HCT116 (cell line): Measurements from ENCODE around the gene TMEM14B. TPM values are rescaled to one million over a fixed set of nuclear protein-coding genes. Genes with fewer than 3 reads are reported as not detected.

ENCODE experiments used
- ATAC-seq: fragments of 200-7000 bp; cut with Tn5 transposase; 2 replicates; pipeline ENCODE4 v1.9.1; 2020; ENCODE audit warnings: mild to moderate bottlenecking, moderate library complexity
- BruUV-seq: library from RNA; stranded (reverse); fragments of 400-500 nt; replicated peaks from 2 replicates; lab custom pipeline; 2021; lab: Mats Ljungman, UMichigan
- CTCF ChIA-PET: fragments of 300-600 bp; sonication (Branson Sonifier 250); formaldehyde crosslinking; loops from one replicate; lab custom pipeline; 2021; ENCODE audit warnings: antibody characterized with exemption; lab: Charles Lee
- POLR2A ChIA-PET: fragments of 300-600, 350-600 bp; sonication (Branson Sonifier 250); formaldehyde crosslinking; loops from one replicate; lab custom pipeline; 2021; ENCODE audit warnings: antibody characterized with exemption; lab: Charles Lee
- RAD21 ChIA-PET, 2 experiments: fragments of 300-600 bp; sonication (Branson Sonifier 250); formaldehyde crosslinking; loops; one replicate each; lab custom pipeline; 2023; ENCODE audit warnings: low total read pairs in 2 of 2; ENCODE audit not compliant: uncharacterized antibody in 2 of 2, unreplicated experiment in 2 of 2, low non-redundant PET in 1 of 2; lab: Charles Lee
- DNase-seq: peaks from one replicate; pipeline ENCODE4 v3.0.0-alpha.2; 2010; ENCODE audit warnings: low read depth, low spot score
- H2AFZ ChIP-seq: fragments of 200-600 bp; shearing (Covaris generic), sonication (generic); 2 replicates; pipeline ENCODE4 v1.6.1; 2017; ENCODE audit warnings: low read depth, mixed run types, mixed read lengths, antibody characterized with exemption, low read length; ENCODE audit not compliant: poor library complexity, severe bottlenecking
- H3K27ac ChIP-seq: 2 replicates; pipeline ENCODE4 v1.5.1; 2012; ENCODE audit warnings: low read depth, low read length
- H3K27me3 ChIP-seq: fragments of 200-600 bp; sonication (generic); 2 replicates; pipeline ENCODE4 v1.6.1; 2016; ENCODE audit warnings: mixed run types, low read length, mixed read lengths; ENCODE audit not compliant: insufficient read depth
- H3K36me3 ChIP-seq, 2 experiments: fragments of 200-500 bp in 1 of 2; fragments of 200-600 bp in 1 of 2; sonication (Bioruptor generic) in 1 of 2; sonication (generic) in 1 of 2; 2 replicates each; pipeline versions ENCODE4 v1.5.1 to v1.6.1; 2014 to 2016; ENCODE audit warnings: low read length in 2 of 2, inconsistent platforms in 1 of 2, mixed read lengths in 1 of 2, mixed run types in 1 of 2; ENCODE audit not compliant: insufficient read depth in 2 of 2, control insufficient read depth in 1 of 2
- H3K4me1 ChIP-seq, 2 experiments: fragments of 200-600 bp in 1 of 2; sonication (generic) in 1 of 2; 2 replicates each; pipeline versions ENCODE4 v1.5.1 to v1.6.1; 2012 to 2017; ENCODE audit warnings: low read length in 2 of 2, inconsistent platforms in 1 of 2, mild to moderate bottlenecking in 1 of 2, mixed read lengths in 1 of 2, mixed run types in 1 of 2, moderate library complexity in 1 of 2; ENCODE audit not compliant: insufficient read depth in 2 of 2, control insufficient read depth in 1 of 2
- H3K4me2 ChIP-seq: fragments of 200-600 bp; sonication (generic); 2 replicates; pipeline ENCODE4 v1.6.1; 2017; ENCODE audit warnings: mixed run types, low read length, mixed read lengths
- H3K4me3 ChIP-seq, 2 experiments: fragments of 200-600 bp in 1 of 2; sonication (generic) in 1 of 2; replicated peaks in 1 of 2; 2 replicates each; pipeline ENCODE4 v1.5.1; 2011 to 2016; ENCODE audit warnings: low read length in 2 of 2, control low read depth in 1 of 2, low read depth in 1 of 2, mild to moderate bottlenecking in 1 of 2, mixed read lengths in 1 of 2, mixed run types in 1 of 2
- H3K79me2 ChIP-seq: fragments of 200-600 bp; sonication (generic); 2 replicates; pipeline ENCODE4 v1.6.1; 2017; ENCODE audit warnings: mild to moderate bottlenecking, mixed run types, low read length, moderate library complexity, mixed read lengths; ENCODE audit not compliant: insufficient read depth
- H3K9ac ChIP-seq: fragments of 200-600 bp; sonication (generic); 2 replicates; pipeline ENCODE4 v1.6.1; 2016; ENCODE audit warnings: low read length, mixed read lengths
- H3K9me2 ChIP-seq: fragments of 200-600 bp; sonication (generic), shearing (Covaris generic); 2 replicates; pipeline ENCODE4 v1.6.1; 2017; ENCODE audit warnings: mixed run types, mild to moderate bottlenecking, moderate library complexity; ENCODE audit not compliant: insufficient read depth
- H3K9me3 ChIP-seq, 2 experiments: fragments of 200-500 bp in 1 of 2; fragments of 200-600 bp in 1 of 2; sonication (Bioruptor generic) in 1 of 2; sonication (generic) in 1 of 2; 2 replicates each; pipeline ENCODE4 v1.6.1; 2014 to 2017; ENCODE audit warnings: low read length in 2 of 2, mixed read lengths in 2 of 2, inconsistent platforms in 1 of 2, low read depth in 1 of 2, mild to moderate bottlenecking in 1 of 2, mixed run types in 1 of 2, moderate library complexity in 1 of 2; ENCODE audit not compliant: control insufficient read depth in 1 of 2, insufficient read depth in 1 of 2
- H4K20me1 ChIP-seq: fragments of 200-600 bp; sonication (generic), shearing (Covaris generic); 2 replicates; pipeline ENCODE4 v1.6.1; 2017; ENCODE audit warnings: mixed run types, mild to moderate bottlenecking, moderate library complexity; ENCODE audit not compliant: insufficient read depth
- EGR1 ChIP-seq: IDR thresholded peaks from 2 replicates; pipeline ENCODE4 v1.6.1; 2012; ENCODE audit warnings: low read depth
- EZH2phosphoT487 ChIP-seq: fragments of 200-600 bp; IDR thresholded peaks from 2 replicates; pipeline ENCODE4 v1.6.1; 2018; ENCODE audit warnings: antibody characterized with exemption, borderline replicate concordance
- MAX ChIP-seq: IDR thresholded peaks from 2 replicates; pipeline ENCODE4 v1.6.1; 2012
- POLR2A ChIP-seq: IDR thresholded peaks from 2 replicates; pipeline ENCODE4 v1.7.0; 2011; ENCODE audit warnings: borderline replicate concordance; ENCODE audit not compliant: insufficient read depth, insufficient read length; ENCODE audit errors: extremely low read depth
- POLR2AphosphoS5 ChIP-seq: IDR thresholded peaks from 2 replicates; pipeline ENCODE4 v1.6.1; 2011; ENCODE audit warnings: mild to moderate bottlenecking, low read depth, low read length, moderate library complexity
- RAD21 ChIP-seq: IDR thresholded peaks from 2 replicates; pipeline ENCODE4 v1.6.1; 2012; ENCODE audit warnings: low read depth, mild to moderate bottlenecking
- YY1 ChIP-seq: IDR thresholded peaks from 2 replicates; pipeline ENCODE4 v1.6.1; 2011; ENCODE audit warnings: low read length, low read depth, moderate library complexity, mild to moderate bottlenecking; ENCODE audit not compliant: insufficient replicate concordance; ENCODE audit errors: extremely low read depth
- ZFX ChIP-seq: fragments of 450-650 bp; IDR thresholded peaks from 2 replicates; pipeline ENCODE4 v1.6.1; 2017
- ZNF274 ChIP-seq: fragments of 200-500 bp; sonication (Bioruptor generic); IDR thresholded peaks from 2 replicates; pipeline ENCODE4 v1.6.1; 2014; ENCODE audit warnings: mild to moderate bottlenecking, low read depth, low read length, inconsistent platforms
- intact Hi-C: fragments of 100-400 bp; cut with micrococcal nuclease; formaldehyde crosslinking; loops from 2 replicates; pipeline ENCODE4 v1.10.0; 2022
- total RNA-seq: library from RNA; stranded (reverse); gene quantifications from one replicate; pipeline ENCODE4 v1.2.1, GENCODE V29; 2021; ENCODE audit not compliant: unreplicated experiment

The TMEM14B gene
- total RNA-seq, 1 experiment from 2014 or later, result 83.6 TPM

GRCh38 chr6:10791673-10792072 lies 44.1 kb downstream of the TMEM14B start:
- intact Hi-C loops, result no loop called here

GRCh38 chr6:10792101-10792500 lies 44.5 kb downstream of the TMEM14B start:
- no peaks in the 10 kb centered on the region for H3K4me1 ChIP-seq
- H3K27me3 ChIP-seq, result no peaks in the 10 kb centered on the region
- no TSS peak for BruUV-seq
- H3K9me3 ChIP-seq, result no peaks in the 10 kb centered on the region
- ChIA-PET CTCF (no interaction called here), RAD21 (no interaction called here), POLR2A (no interaction called here)
- DNase-seq (no peak), ATAC-seq (no peak)
- no peaks in the 10 kb centered on the region for H4K20me1 ChIP-seq
- intact Hi-C loops, result no loop called here
- no peak overlapping the region for H3K9ac ChIP-seq
- H3K4me2 ChIP-seq, result no peak overlapping the region
- H3K4me3 ChIP-seq, result no peak overlapping the region
- no peak for TF ChIP-seq EGR1
- no peak for TF ChIP-seq RAD21
- no peak for TF ChIP-seq ZFX
- no peak for TF ChIP-seq MAX
- TF ChIP-seq EZH2phosphoT487, result no peak
- H3K27ac ChIP-seq, result no peak overlapping the region
- no peak overlapping the region for H2AFZ ChIP-seq
- no peaks in the 10 kb centered on the region for H3K79me2 ChIP-seq
- no peaks in the 10 kb centered on the region for H3K9me2 ChIP-seq
- no peaks in the 10 kb centered on the region for H3K36me3 ChIP-seq

More at GRCh38 chr6:10791673-10792072, 44.1 kb downstream of the TMEM14B start:
- Histone ChIP-seq H3K27me3 (no peaks in the 10 kb centered on the region), H3K4me2 (no peak overlapping the region), H3K79me2 (no peaks in the 10 kb centered on the region), H3K9me3 (no peaks in the 10 kb centered on the region), H4K20me1 (no peaks in the 10 kb centered on the region), H2AFZ (no peak overlapping the region), H3K27ac (no peak overlapping the region), H3K4me1 (no peaks in the 10 kb centered on the region), H3K9me2 (no peaks in the 10 kb centered on the region), H3K4me3 (no peak overlapping the region), H3K36me3 (no peaks in the 10 kb centered on the region), H3K9ac (no peak overlapping the region)
- DNase-seq (no peak), ATAC-seq (no peak)
- TF ChIP-seq RAD21 (no peak), ZNF274 (no peak), POLR2A (no peak), POLR2AphosphoS5 (no peak), YY1 (no peak)
- no TSS peak for BruUV-seq
- ChIA-PET POLR2A (no interaction called here), CTCF (no interaction called here), RAD21 (no interaction called here)
